KOPT-K1 (cell line): ENCODE data around the gene MT1X.

Experiments used
- H3K27ac ChIP-seq: fragments of 200-600 bp; sonication (generic); 2 replicates; pipeline ENCODE4 v1.5.1; 2016; ENCODE audit warnings: antibody characterized with exemption, mild to moderate bottlenecking, low read depth, low read length; ENCODE audit not compliant: poor library complexity, severe bottlenecking
- H3K36me3 ChIP-seq: fragments of 200-600 bp; sonication (generic); 2 replicates; pipeline ENCODE4 v1.5.1; 2017; ENCODE audit warnings: antibody characterized with exemption, mild to moderate bottlenecking, low read length, moderate library complexity; ENCODE audit not compliant: insufficient read depth
- H3K9me3 ChIP-seq: fragments of 200-600 bp; sonication (generic); 2 replicates; pipeline ENCODE4 v1.5.1; 2017; ENCODE audit warnings: antibody characterized with exemption, low read length, mild to moderate bottlenecking; ENCODE audit not compliant: insufficient read depth, poor library complexity, severe bottlenecking

MT1X gene

DNA sequence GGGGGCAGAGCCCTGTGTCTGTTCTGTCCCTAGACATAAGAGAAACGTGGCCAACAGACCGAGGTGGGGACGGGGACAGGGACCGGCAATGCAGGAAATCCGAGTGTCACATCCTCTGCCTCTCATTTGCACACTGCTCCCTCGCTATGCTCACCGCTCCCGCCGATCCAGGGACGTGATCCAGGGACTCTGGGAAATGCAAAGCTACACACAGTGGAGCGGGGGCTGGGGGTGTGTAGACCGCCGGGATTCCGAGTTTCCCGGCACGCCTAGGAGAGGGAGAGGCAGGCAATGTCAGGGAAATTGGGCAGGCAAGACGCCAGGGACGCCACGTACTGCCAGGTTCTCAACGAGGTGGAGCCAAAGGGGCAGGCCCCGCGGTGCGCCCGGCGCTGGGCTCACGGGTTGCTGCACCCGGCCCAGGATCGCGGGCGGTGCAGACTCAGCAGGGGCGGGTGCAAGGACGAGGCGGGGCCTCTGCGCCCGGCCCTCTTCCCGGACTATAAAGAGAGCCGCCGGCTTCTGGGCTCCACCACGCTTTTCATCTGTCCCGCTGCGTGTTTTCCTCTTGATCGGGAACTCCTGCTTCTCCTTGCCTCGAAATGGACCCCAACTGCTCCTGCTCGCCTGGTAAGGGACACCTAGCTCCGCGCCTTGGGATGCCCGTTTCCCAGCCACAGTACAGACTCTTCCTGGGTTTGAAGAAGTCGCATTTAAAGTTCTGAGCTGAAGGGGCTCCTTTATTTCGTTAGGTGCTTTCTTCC is at the start of gene MT1X:
Gene MT1X, plus strand, starts transcription at position 532 of the 764 bp plus-strand sequence. Its CDS starts 71 bp downstream, at position 603.
- H3K27ac ChIP-seq: peak within 1 kb of the TSS; percentile 45

GRCh38 chr16:56632848-56633365 is 49.4 kb upstream of the MT1X start:
- H3K9me3 ChIP-seq: no peaks in the 10 kb centered on the region
- H3K36me3 ChIP-seq: no peaks in the 10 kb centered on the region
- no peak overlapping the region for H3K27ac ChIP-seq

More for the DNA sequence above, at the start of gene MT1X:
- Histone ChIP-seq H3K9me3 (peaks cover 9% of the 10 kb centered on the region), H3K36me3 (no peaks in the 10 kb centered on the region)

DNA sequence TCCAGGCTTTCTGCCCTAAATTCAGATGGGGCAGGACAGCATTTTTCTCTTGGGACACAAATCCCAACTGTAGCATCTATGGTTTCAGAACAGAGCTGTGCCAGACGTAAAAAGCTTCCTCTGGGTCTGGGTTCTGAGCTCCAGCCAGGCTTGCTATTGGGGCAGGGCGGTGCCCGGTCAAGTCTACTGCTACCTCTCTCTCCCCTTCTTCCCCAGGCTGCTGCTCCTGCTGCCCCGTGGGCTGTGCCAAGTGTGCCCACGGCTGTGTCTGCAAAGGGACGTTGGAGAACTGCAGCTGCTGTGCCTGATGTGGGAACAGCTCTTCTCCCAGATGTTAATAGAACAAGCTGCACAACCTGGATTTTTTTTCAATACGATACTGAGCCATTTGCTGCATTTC is 48.7 kb upstream of the MT1X start:
- Histone ChIP-seq H3K36me3 (no peaks in the 10 kb centered on the region), H3K9me3 (no peaks in the 10 kb centered on the region), H3K27ac (no peak overlapping the region)

GRCh38 chr16:56634715-56635440 is 47.4 kb upstream of the MT1X start:
- Histone ChIP-seq H3K27ac (no peak overlapping the region), H3K9me3 (no peaks in the 10 kb centered on the region), H3K36me3 (no peaks in the 10 kb centered on the region)

GRCh38 chr16:56635441-56635967 is 46.8 kb upstream of the MT1X start:
- Histone ChIP-seq H3K36me3 (no peaks in the 10 kb centered on the region), H3K9me3 (no peaks in the 10 kb centered on the region), H3K27ac (no peak overlapping the region)

GRCh38 chr16:56636616-56637413 is 45.5 kb upstream of the MT1X start:
- H3K9me3 ChIP-seq: no peaks in the 10 kb centered on the region
- H3K27ac ChIP-seq: no peak overlapping the region
- H3K36me3 ChIP-seq: no peaks in the 10 kb centered on the region

- Histone ChIP-seq H3K27ac (no peak within 1 kb of the TSS), H3K9me3 (no peaks in the 10 kb centered on the region)
These were observed 44.2 kb upstream of the MT1X start, which contains the start of gene MT1A for GRCh38 chr16:56637814-56638750. MT1A (plus strand) TSS chr16:56638666; CDS start chr16:56638739, 73 bp downstream.

GRCh38 chr16:56639045-56639444 is 43.2 kb upstream of the MT1X start:
- Histone ChIP-seq H3K36me3 (no peaks in the 10 kb centered on the region), H3K27ac (no peak overlapping the region), H3K9me3 (no peaks in the 10 kb centered on the region)

More at GRCh38 chr16:56637814-56638750, 44.2 kb upstream of the MT1X start, which contains the start of gene MT1A:
- H3K36me3 ChIP-seq: no peaks in the 10 kb centered on the region

DNA sequence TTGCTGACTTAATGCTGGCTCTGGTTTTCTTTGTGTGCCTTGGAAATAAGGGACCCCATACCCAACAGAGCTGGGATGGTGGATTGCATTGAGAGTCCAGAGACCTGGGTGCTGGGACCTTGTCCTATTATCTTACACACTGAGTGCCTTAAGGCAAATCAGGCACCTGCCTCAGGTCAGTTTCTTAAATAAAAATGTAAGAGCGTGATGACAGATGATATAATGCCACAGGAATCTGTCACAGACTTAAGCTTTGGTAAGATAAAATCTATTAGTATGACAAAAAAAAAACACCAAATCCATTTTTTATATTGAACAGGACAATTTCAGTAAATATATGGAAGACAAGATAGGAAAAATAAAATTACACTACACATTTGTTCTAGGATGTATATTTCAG is 42.2 kb upstream of the MT1X start:
- H3K36me3 ChIP-seq: no peaks in the 10 kb centered on the region
- no peak overlapping the region for H3K27ac ChIP-seq
- H3K9me3 ChIP-seq: no peaks in the 10 kb centered on the region

DNA sequence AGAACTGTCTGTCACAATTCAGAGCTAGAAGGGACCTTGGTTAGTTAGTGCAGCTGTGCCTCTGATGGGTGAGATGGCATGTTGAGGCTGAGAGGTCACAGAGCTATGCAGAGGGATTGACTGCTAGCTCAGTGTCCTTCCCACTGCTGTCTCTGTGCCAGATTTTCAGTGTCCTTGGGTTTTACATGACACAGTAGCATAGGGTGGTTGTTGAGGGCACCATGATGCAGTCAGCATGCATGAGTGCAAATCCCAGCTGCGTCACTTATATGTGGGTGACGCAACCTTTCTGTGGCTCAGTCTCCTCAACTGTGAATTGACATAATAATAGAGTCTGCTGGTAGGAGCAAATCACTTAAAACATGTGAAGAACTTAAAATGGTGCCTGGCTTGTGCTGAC is 41.1 kb upstream of the MT1X start:
- H3K27ac ChIP-seq: no peak overlapping the region
- H3K36me3 ChIP-seq: no peaks in the 10 kb centered on the region
- H3K9me3 ChIP-seq: no peaks in the 10 kb centered on the region

GRCh38 chr16:56643080-56643778 is 39.0 kb upstream of the MT1X start:
- Histone ChIP-seq H3K36me3 (no peaks in the 10 kb centered on the region), H3K27ac (no peak overlapping the region), H3K9me3 (no peaks in the 10 kb centered on the region)

DNA sequence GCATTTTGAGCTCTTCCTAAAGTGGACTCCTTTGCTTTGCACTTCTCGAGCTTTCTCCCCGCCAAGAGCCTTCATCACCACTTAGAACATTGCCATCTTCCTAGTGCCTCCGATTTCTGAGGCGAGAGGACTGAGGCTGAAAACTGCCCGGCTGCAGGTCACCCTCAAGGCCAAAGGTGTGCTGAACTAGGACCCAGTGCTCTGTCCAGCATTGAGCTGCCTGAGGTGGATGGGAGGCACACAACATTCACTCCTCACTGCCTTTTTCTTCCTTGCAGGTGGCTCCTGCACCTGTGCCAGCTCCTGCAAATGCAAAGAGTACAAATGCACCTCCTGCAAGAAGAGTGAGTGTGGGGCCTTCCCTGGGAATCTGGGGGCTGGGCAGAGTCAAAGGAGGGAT is 38.4 kb upstream of the MT1X start:
- no peaks in the 10 kb centered on the region for H3K9me3 ChIP-seq
- H3K36me3 ChIP-seq: no peaks in the 10 kb centered on the region
- no peak overlapping the region for H3K27ac ChIP-seq

DNA sequence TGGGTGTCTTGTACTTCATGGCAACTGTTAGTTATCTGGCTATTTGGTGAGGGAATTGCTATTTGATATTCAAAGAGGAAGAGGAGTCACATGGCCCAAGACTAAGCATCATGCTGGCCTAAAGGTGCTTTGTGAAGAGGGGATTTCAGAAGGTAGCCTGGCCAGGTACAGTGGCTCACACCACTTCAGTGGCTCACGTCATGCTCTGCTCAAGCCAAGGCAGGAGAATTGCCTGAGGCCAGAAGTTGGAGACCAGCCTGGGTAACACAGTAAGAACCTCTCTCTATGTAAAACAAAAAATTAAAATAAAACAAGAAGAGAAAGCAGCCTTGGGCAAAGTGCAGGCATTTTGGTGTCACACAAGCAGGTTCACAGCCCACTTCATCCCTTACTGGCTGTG is 37.0 kb upstream of the MT1X start:
- H3K27ac ChIP-seq: no peak overlapping the region
- no peaks in the 10 kb centered on the region for H3K36me3 ChIP-seq
- no peaks in the 10 kb centered on the region for H3K9me3 ChIP-seq
